ENCODE data around the gene SFTA2.

SFTA2 gene

DNA sequence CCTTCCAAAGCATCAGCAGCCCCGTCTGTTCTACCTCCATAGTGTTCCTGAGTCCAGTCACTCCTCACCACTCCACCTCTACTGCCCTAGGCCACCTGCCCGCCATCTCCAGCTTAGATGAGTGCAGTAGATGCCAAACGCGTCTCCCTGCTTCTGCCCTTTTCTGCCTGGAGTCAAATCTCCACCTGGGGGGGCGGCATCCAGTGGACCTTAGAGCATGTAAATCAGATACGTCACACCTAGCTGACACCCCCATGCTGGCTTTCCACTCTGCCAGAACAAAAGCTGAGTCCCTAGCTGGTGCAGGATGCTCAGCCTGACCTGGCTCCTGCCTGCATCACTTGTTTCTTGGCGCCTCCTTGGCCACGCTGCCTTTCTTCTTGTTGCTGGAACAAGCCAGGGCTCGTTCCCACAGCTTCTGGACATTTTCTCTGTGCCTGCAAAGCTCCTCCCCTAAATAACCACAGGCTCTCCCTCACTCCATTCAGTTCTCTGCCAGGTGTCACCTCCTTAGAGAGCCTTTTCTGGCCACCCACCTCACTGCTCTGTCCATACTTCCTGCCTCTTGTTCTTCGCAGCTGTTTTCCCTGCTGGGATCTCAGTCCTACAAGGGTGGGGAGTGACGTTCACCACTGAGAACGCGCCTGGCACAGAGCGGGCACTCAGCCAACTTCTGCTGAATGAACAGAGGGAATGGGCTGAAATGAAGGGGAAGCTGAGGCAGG, 41.9 kb downstream of the SFTA2 start:
- peak; percentile 39 for DNase-seq

GRCh38 chr6:30889496-30889885, 42.5 kb downstream of the SFTA2 start:
- no peak for DNase-seq

GRCh38 chr6:30888816-30889495, 43.0 kb downstream of the SFTA2 start:
- DNase-seq: peak; percentile 50

GRCh38 chr6:30887901-30888815, 43.8 kb downstream of the SFTA2 start:
- DNase-seq: no peak

DNA sequence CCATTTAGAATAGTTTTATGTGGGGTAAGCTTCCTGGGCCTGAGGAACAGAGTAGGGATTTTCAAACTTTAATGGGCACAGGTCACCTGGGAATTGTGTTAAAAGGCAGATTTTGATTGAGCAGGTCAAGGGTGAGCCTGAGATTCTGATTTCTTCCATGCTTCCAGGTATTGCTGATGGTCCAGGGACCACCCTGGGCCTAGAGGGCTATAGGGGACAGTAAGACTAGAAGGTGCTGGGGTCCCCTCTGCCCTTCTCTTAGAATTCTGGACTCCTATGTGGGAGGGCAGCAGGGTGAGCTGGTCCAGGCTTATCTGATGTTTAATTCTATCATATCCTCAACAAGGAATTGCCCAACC, 45.1 kb downstream of the SFTA2 start:
- DNase-seq: peak; percentile 27

DNA sequence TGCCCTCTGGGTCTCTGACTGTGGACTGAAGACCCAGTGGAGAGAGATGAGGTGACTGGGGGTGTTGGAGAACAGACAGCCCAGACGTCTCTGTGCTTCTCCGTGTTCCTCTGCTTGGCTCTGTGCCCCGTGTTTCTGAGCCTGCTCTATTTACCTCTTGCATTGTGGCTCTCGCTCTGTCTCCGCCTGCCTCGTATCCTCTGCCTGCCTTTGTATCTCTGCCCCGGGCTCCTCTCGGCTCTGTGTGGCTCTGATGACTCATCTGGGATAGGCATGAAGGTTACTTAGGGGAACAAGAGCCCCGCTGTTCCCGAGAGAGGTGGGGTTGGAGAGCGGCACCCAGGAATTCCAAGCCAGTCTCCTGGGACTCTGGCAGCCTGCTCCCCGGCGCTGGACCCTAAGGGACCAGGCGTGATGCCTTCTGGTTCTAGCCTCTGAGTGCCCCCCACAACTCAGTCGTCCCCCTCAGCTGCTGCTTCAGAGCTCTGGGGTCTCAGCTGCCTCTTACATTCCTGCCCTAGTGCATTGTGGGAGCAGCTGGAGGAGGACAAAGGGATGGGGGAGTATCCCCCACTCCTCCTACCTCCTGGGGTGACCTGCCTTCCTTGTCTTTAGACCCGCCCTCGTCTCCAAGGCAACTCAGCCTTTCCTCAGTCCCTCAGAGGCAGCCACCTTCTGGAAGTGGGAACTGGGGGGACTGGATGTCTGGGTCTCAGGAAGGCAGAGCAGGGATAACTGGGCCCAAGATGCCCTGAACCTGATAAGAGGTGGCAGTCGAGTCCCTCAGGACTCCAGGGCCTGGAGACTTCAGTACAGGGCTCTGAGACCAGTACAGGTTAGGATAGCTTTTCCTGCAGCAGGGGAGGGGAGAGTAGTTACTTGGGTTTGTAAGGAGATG, 45.7 kb downstream of the SFTA2 start:
- DNase-seq: peak; percentile 62

DNA sequence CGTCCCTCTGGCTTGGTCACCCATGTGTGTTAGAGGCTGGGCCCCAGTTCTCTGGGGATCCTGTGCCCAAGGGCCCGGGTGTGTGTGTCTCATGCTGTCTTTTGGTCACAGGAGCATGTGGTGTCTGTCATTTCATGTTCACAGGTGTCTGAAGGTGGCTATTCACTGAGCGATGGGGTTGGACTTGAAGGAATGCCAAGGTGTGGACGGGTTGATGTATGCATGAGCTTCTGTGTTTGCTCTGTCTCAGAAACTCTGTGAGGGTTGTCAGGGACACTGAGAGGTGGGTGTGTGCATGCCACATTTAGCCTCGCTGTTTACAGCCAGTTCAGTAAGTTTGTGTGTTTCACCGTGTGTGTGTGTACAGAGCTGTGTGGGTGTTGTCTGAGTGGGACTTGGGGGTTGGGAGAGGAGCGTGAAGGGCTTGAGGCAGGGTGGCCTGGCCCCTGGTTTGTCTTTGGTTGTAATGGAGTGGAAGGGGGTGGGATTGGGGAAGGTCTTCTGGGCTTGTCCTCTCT, 46.4 kb downstream of the SFTA2 start:
- DNase-seq: peak; percentile 58

DNA sequence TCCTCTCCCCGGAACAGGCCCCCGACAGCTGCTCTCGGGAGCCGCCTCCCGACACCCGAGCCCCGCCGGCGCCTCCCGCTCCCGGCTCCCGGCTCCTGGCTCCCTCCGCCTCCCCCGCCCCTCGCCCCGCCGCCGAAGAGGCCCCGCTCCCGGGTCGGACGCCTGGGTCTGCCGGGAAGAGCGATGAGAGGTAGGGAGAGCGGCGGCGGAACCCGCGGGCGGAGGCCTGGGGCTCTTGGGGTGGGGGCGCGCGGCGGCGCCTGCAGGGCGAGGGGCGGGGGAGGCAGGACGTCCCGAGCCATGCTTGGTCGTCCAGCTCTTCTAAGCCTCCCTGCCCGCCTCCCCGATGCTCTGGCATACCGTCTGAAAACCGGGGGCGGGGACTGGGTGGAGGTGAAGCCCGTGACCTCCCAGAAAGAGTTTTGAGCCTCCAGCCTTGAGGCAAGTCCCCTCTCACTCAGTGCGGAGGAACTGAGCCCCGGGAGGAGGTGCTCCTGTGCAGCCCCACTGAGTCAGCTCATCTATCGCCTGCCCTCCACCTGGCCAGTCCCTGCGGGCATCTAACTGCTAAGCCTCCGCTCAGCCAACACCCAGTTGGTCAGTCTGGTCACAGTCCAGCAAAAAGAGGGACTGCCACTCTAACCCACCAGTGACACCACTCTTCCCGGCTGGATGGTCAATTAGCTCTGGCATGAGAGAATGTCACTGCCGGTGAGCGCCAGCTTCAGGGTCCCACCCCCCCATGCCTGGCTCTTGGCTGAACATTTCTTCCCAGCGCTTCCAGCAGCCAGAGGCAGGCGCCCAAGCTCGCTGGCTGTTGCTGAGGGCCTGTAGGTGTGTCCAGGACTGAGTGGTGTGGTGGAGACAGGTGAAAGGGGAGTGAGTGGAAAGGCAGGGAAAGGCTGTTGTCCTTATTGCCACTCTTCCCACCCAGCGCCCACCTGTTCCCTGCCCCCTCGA, 47.2 kb downstream of the SFTA2 start:
- peak; percentile 77 for DNase-seq

- peak; percentile 82 for DNase-seq
Observed at GRCh38 chr6:30883685-30884520, 48.1 kb downstream of the SFTA2 start, which contains the start of gene DDR1. DDR1 (plus strand) TSS chr6:30884519; CDS start chr6:30888730, 4,211 bp downstream.

GRCh38 chr6:30882759-30883684, 48.9 kb downstream of the SFTA2 start:
- DNase-seq: peak; percentile 69

DNA sequence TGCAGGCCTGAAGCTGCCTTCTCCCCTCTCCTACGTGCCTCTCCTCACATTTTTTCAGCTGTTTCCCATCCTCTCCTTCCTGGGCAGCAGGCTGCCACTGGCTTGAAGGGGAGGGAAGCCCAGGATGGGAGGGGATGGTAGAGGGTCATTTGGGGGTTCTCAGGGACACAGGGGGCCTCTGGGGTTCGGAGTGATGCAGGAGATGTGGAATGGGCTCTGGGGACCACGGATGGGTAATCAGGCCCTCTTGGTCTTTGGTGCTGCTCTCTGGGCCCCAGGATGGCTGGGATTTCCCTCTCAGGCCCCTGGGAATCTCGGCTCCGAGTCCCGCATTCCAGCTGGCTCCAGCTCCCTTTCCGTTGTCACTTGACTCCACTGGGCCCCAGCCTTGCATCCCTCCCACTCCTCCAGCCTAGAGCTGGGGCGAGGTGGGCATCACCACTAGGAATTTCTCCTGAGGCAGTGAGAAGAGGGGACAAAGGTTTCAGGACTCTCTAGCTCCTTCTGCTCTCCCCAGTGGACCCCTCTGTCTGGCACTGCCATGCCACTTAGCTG, 49.7 kb downstream of the SFTA2 start:
- no peak for DNase-seq

DNA sequence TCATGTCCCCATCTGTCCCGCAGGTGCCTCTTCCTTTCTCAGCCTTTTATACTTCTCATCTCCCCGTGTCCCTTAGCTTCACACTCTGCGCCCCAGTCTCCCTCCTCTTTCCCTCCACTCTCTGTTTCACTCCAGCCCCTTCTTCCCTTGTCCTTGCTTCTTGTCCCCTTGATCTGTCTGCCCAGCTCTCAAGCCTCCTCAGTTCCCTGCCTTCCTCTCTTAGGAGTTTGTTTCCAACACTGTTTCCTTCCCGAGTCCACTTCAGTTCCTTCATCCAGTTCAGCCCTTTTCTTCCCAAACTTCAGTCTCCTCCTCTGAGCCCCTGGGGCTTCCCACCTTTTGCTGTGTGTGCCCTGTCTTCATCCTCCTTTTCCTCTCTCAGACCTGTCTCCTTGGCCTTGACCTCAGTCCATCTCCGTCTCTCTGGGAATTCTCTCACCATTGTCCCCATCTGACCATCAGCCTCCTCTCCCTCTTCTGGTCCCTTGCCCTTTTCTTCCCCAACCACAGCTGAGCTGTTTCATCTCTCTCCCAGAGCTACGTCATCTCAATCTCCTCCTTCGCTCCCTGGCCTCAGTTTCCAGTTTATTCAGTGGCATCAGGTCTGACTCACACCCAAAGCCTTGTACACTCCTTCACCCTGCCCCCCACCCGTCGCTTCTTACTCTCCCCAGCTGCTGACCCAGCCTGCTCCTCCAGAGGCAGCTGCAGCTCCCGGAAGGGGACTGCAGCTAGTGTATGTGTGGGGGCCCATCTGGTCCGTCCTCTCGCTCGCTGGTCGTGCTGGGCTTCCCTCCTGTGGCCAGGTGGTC, 50.4 kb downstream of the SFTA2 start:
- DNase-seq: peak; percentile 47
